HepG2 (cell line): ENCODE results near the gene BLVRB. TPM values are rescaled to one million over a fixed set of nuclear protein-coding genes. Genes with fewer than 3 reads are reported as not detected.

Source experiments
- ARNT ChIP-seq: fragments of 450-650 bp; IDR thresholded peaks from 2 replicates; pipeline ENCODE4 v1.6.1; 2017
- ESRRA ChIP-seq: sonication (generic); formaldehyde crosslinking; IDR thresholded peaks from 2 replicates; pipeline ENCODE4 v1.5.1; 2020; ENCODE audit warnings: mild to moderate bottlenecking, low read depth, missing genetic modification reagents
- ETV5 ChIP-seq: IDR thresholded peaks from 2 replicates; pipeline ENCODE4 v1.6.1; 2018; ENCODE audit warnings: missing biosample characterization, missing genetic modification reagents, inconsistent platforms, borderline replicate concordance
- GABPB1 ChIP-seq: IDR thresholded peaks from 2 replicates; pipeline ENCODE4 v1.6.1; 2016; ENCODE audit warnings: mild to moderate bottlenecking, missing genetic modification reagents, moderate library complexity, missing compliant biosample characterization
- HMGA1 ChIP-seq: sonication (generic); formaldehyde crosslinking; conservative IDR thresholded peaks from 2 replicates; pipeline ENCODE4 v1.4.0; 2020; ENCODE audit warnings: missing genetic modification reagents
- LCORL ChIP-seq, 2 experiments: fragments of 450-650 bp in 1 of 2; sonication (generic) in 1 of 2; formaldehyde crosslinking in 1 of 2; IDR thresholded peaks; 2 replicates each; pipeline versions ENCODE4 v1.5.0 to v1.6.1; 2017 to 2020; ENCODE audit warnings: antibody characterized with exemption in 1 of 2, missing genetic modification reagents in 1 of 2
- MEIS1 ChIP-seq: sonication (generic); formaldehyde crosslinking; IDR thresholded peaks from 2 replicates; pipeline ENCODE4 v1.9.0; 2021; ENCODE audit warnings: mild to moderate bottlenecking, missing genetic modification reagents, moderate library complexity, borderline replicate concordance
- MIER3 ChIP-seq: IDR thresholded peaks from 2 replicates; pipeline ENCODE4 v1.6.1; 2016; ENCODE audit warnings: missing compliant biosample characterization, borderline replicate concordance
- NFE2 ChIP-seq: sonication (generic); formaldehyde crosslinking; IDR thresholded peaks from 2 replicates; pipeline ENCODE4 v1.4.0; 2020; ENCODE audit warnings: missing genetic modification reagents
- PITX1 ChIP-seq: sonication (generic); formaldehyde crosslinking; IDR thresholded peaks from 2 replicates; pipeline ENCODE4 v1.5.1; 2020; ENCODE audit warnings: mild to moderate bottlenecking, missing genetic modification reagents
- REPIN1 ChIP-seq: sonication (generic); formaldehyde crosslinking; IDR thresholded peaks from 2 replicates; pipeline ENCODE4 v1.8.0; 2022; ENCODE audit warnings: missing genetic modification reagents, low read depth, mild to moderate bottlenecking, borderline replicate concordance
- SIN3A ChIP-seq: IDR thresholded peaks from 2 replicates; pipeline ENCODE4 v1.6.1; 2011; ENCODE audit warnings: low read depth, mild to moderate bottlenecking, control low read depth, low read length, borderline replicate concordance
- SOX6 ChIP-seq, 2 experiments: fragments of 450-650 bp in 1 of 2; sonication (generic) in 1 of 2; formaldehyde crosslinking in 1 of 2; IDR thresholded peaks; 2 replicates each; pipeline versions ENCODE4 v1.4.0 to v1.6.1; 2017 to 2020; ENCODE audit warnings: antibody characterized with exemption in 1 of 2, mild to moderate bottlenecking in 1 of 2, missing genetic modification reagents in 1 of 2
- SP2 ChIP-seq: sonication (generic); formaldehyde crosslinking; IDR thresholded peaks from 2 replicates; pipeline ENCODE4 v1.5.1; 2020; ENCODE audit warnings: mild to moderate bottlenecking, missing genetic modification reagents
- SP5 ChIP-seq: IDR thresholded peaks from 2 replicates; pipeline ENCODE4 v1.6.1; 2016; ENCODE audit warnings: low read depth, borderline replicate concordance
- SRSF1 ChIP-seq: fragments of 200-400 bp; formaldehyde crosslinking; optimal IDR thresholded peaks from 2 replicates; pipeline ENCODE3; 2017; ENCODE audit warnings: mild to moderate bottlenecking, low read depth, low read length, moderate library complexity
- TEF ChIP-seq: sonication (generic); formaldehyde crosslinking; IDR thresholded peaks from 2 replicates; pipeline ENCODE4 v1.5.0; 2020; ENCODE audit warnings: missing genetic modification reagents
- TFE3 ChIP-seq: IDR thresholded peaks from 2 replicates; pipeline ENCODE4 v1.6.1; 2016
- ZBTB7B ChIP-seq: sonication (generic); formaldehyde crosslinking; IDR thresholded peaks from 2 replicates; pipeline ENCODE4 v1.4.0; 2020; ENCODE audit warnings: missing genetic modification reagents
- ZFP91 ChIP-seq: sonication (generic); formaldehyde crosslinking; IDR thresholded peaks from 2 replicates; pipeline ENCODE4 v1.9.0; 2022; ENCODE audit warnings: missing genetic modification reagents, mild to moderate bottlenecking, borderline replicate concordance
- ZFX ChIP-seq: sonication (generic); formaldehyde crosslinking; IDR thresholded peaks from 2 replicates; pipeline ENCODE4 v1.4.0; 2020; ENCODE audit warnings: mild to moderate bottlenecking, low read depth, missing genetic modification reagents, moderate library complexity
- ZNF232 ChIP-seq: sonication (generic); formaldehyde crosslinking; IDR thresholded peaks from 2 replicates; pipeline ENCODE4 v1.4.0; 2020; ENCODE audit warnings: missing genetic modification reagents, borderline replicate concordance
- ZNF251 ChIP-seq: sonication (generic); formaldehyde crosslinking; IDR thresholded peaks from 2 replicates; pipeline ENCODE4 v1.9.0; 2021; ENCODE audit warnings: mild to moderate bottlenecking, missing genetic modification reagents
- ZNF280B ChIP-seq: sonication (generic); formaldehyde crosslinking; IDR thresholded peaks from 2 replicates; pipeline ENCODE4 v1.5.0; 2020; ENCODE audit warnings: missing genetic modification reagents, mild to moderate bottlenecking, borderline replicate concordance
- ZNF607 ChIP-seq: sonication (generic); formaldehyde crosslinking; IDR thresholded peaks from 2 replicates; pipeline ENCODE4 v1.5.1; 2020; ENCODE audit warnings: missing genetic modification reagents, mild to moderate bottlenecking, borderline replicate concordance
- polyA plus RNA-seq, 8 experiments: library from polyadenylated mRNA; depleted of rRNA in 3 of 8; stranded (reverse) in 7 of 8; unstranded in 1 of 8; fragments of >200 nt; fragmentation: Illumina TruSeq in 4 of 8; extraction: Trizol in 4 of 8; gene quantifications; 2 replicates each; pipeline versions ENCODE4 v1.2.1 to v1.2.3, GENCODE V29; 2011 to 2016; ENCODE audit warnings: low read depth in 4 of 8, missing spikeins in 1 of 8, mixed read lengths in 1 of 8; ENCODE audit not compliant: insufficient read depth in 1 of 8
- total RNA-seq, 5 experiments: library from RNA; depleted of rRNA; stranded (reverse); fragments of >200 nt; fragmentation: Illumina TruSeq; extraction: Trizol; gene quantifications; 2 replicates each; pipeline ENCODE4 v1.2.3, GENCODE V29; 2016; ENCODE audit warnings: low read depth in 1 of 5

Gene BLVRB
- total and polyA plus RNA-seq, 2 of the 13 experiments (the other 11 are each of a cell fraction or from before 2014, with no cell fraction given), result 25.9 to 51.4 TPM

GRCh38 chr19:40465557-40466218 lies at the start of gene BLVRB (continued):
- peak; percentile 82; the same call in 1 of the 2 replicates for TF ChIP-seq ZNF280B
- TF ChIP-seq MIER3 (CRISPR knock-in tag), result peak; percentile 59; the same call in 1 of the 2 replicates
- peak; percentile 89 for TF ChIP-seq ZFX (CRISPR knock-in tag)
- no peak for TF ChIP-seq PITX1 (CRISPR knock-in tag)
- peak; percentile 58; the same call in 1 of the 2 replicates for TF ChIP-seq ZFP91 (CRISPR knock-in tag)
- no peak for TF ChIP-seq HMGA1 (CRISPR knock-in tag)
- no peak for TF ChIP-seq ETV5 (CRISPR knock-in tag)
- peak; percentile 74 for TF ChIP-seq SP2
- TF ChIP-seq LCORL (IDR thresholded peaks at IDR 0.05), result no peak
- peak; percentile 43; the same call in 1 of the 2 replicates for TF ChIP-seq LCORL (CRISPR knock-in tag; IDR thresholded peaks at IDR 0.05)
- TF ChIP-seq GABPB1 (CRISPR knock-in tag), result peak; percentile 68
- TF ChIP-seq TFE3, result peak; percentile 74
- peak; percentile 84 for TF ChIP-seq MEIS1
- TF ChIP-seq TEF (CRISPR knock-in tag), result no peak
- TF ChIP-seq SIN3A, result peak; percentile 63; the same call in 1 of the 2 replicates
- TF ChIP-seq REPIN1 (CRISPR knock-in tag), result peak; percentile 43; the same call in 1 of the 2 replicates
- peak; percentile 74; the same call in 1 of the 2 replicates for TF ChIP-seq ZNF607 (CRISPR knock-in tag)
- no peak for TF ChIP-seq ARNT
- TF ChIP-seq ZNF251 (CRISPR knock-in tag), result no peak
- no peak for TF ChIP-seq NFE2 (CRISPR knock-in tag)
- peak; percentile 66; the same call in 1 of the 2 replicates for TF ChIP-seq ZNF232 (CRISPR knock-in tag)
- TF ChIP-seq SOX6 (IDR thresholded peaks at IDR 0.05), result no peak
- TF ChIP-seq SOX6 (CRISPR knock-in tag; IDR thresholded peaks at IDR 0.05), result no peak
- TF ChIP-seq SRSF1, result peak; percentile 18
- peak; percentile 75; the same call in 1 of the 2 replicates for TF ChIP-seq SP5
- no peak for TF ChIP-seq ZBTB7B
- TF ChIP-seq ESRRA (CRISPR knock-in tag), result no peak; the same call in 1 of the 2 replicates
